ENCODE data around the gene UFC1. TPM values are rescaled to one million over a fixed set of nuclear protein-coding genes. Genes with fewer than 3 reads are reported as not detected.

Gene UFC1
- total RNA-seq, 4 donors from 2014 or later: 42.0 to 100 (median 82.5) TPM

DNA sequence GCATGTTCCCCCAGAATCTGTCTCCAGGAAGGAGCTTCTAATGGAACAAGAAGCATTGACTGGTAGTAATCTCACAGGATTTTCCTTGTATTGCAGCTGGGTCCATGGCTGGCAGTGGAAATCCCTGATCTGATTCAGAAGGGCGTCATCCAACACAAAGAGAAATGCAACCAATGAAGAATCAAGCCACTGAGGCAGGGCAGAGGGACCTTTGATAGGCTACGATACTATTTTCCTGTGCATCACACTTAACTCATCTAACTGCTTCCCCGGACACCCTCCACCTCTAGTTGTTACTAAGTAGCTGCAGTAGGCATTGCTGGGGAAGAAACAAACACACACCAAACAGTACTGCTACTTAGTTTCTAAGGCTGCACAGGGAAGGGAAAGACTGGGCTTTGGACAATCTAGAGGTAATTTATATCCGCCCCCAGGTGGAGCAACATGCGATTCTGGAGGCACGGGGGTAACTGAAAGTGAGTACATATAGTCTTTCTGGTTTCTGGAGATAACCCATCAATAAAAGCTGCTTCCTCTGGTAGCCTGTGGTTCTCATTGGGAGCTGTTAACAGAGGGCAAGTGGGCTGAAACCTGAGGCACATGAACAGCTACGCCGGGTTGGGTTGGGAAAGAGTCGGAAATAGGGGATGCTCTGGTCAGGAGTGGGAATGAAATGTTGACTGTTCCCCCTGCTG, 4.7 kb downstream of the UFC1 start:
- intact Hi-C loops (cut with DNase I; ENCODE audit: low total_unique reads): no loop called here
- WGBS, 2 donors: 57 to 70% methylated on average over 9 of the region's 9 CpGs
- DNase-seq (ENCODE audit: low spot score in 2 of 2): no peak
- no peak for TF ChIP-seq POLR2A (IDR thresholded peaks at IDR 0.05)
- TF ChIP-seq, protein P1, sequence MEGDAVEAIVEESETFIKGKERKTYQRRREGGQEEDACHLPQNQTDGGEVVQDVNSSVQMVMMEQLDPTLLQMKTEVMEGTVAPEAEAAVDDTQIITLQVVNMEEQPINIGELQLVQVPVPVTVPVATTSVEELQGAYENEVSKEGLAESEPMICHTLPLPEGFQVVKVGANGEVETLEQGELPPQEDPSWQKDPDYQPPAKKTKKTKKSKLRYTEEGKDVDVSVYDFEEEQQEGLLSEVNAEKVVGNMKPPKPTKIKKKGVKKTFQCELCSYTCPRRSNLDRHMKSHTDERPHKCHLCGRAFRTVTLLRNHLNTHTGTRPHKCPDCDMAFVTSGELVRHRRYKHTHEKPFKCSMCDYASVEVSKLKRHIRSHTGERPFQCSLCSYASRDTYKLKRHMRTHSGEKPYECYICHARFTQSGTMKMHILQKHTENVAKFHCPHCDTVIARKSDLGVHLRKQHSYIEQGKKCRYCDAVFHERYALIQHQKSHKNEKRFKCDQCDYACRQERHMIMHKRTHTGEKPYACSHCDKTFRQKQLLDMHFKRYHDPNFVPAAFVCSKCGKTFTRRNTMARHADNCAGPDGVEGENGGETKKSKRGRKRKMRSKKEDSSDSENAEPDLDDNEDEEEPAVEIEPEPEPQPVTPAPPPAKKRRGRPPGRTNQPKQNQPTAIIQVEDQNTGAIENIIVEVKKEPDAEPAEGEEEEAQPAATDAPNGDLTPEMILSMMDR (IDR thresholded peaks at IDR 0.05): no peak
- H3K4me3 ChIP-seq (ENCODE audit: low read depth, poor library complexity, severe bottlenecking): no peak overlapping the region

DNA sequence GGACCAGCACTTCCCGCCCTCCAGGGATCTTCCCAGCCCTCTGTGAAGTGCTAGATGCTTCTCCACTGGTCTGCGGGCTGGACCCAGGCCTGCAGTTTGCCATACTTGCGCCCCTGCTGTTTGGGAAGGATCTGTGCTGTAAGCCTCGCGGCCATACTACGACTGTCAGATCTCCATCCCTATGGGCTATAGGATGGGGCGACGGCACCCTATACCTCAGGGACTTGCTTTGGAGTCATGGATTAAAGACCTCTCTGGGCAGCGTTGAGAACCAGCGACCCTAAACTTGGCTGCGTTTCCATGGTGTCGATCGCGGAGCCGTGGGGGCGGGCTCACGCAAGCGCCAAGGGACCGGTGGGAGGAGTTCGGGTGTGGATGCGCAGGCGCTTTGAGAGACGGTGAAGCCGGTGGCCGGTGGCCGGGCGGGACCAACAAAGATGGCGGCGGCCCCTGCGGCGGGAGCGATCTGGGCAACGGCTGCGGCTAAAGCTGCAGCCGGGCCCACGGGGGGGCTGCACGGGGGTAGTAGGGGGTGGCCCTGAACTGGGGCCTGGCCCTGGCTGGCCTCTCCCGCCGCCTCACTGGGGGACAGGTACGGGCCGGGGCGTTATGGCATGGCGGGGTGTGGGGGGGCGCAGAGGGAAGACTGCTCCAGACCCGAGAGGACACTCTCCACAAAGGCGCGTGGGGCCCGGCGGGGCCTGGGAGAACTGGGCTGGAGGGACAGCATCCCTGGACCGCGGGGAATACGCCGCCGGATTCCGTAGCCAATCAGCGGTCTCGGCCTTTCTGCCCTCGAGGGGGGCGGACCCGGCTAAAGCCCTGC, 5.5 kb downstream of the UFC1 start, which contains the start of gene USP21:
TSS of gene USP21 (plus strand) at position 414 of the 826 bp plus-strand sequence. CDS start 1,141 bp downstream, outside the sequence.
- intact Hi-C loops (cut with DNase I; ENCODE audit: low total_unique reads): no loop called here
- H3K4me3 ChIP-seq (ENCODE audit: low read depth, poor library complexity, severe bottlenecking): peak within 1 kb of the TSS; percentile 98
- no peak for TF ChIP-seq POLR2A (IDR thresholded peaks at IDR 0.05)
- TF ChIP-seq, protein P1 (IDR thresholded peaks at IDR 0.05): no peak
- WGBS, 2 donors: 1 to 3% methylated on average over 27 to 55 of the region's 60 CpGs
- DNase-seq (ENCODE audit: low spot score in 2 of 2): peak; percentile 91 to 99

DNA sequence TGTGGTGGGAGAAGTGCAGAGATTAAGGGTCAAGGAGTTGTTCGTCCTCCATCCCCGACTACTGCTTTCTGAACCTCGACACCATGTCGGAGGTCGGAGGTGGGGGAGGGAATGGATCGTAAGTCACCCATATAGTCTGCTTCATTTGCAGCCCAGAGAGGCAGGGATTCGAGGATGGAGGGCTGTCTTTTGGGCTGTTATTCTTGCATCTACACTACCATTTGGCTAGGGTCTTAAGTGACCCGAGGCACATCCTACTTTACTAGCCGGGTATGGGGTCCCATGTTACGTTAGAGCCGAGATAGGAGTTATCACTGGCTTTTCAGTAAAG, 6.1 kb downstream of the UFC1 start:
- intact Hi-C loops (cut with DNase I; ENCODE audit: low total_unique reads): no loop called here
- DNase-seq (ENCODE audit: low spot score in 2 of 2): no peak
- 5 to 11% methylated on average over 11 of the region's 11 CpGs for WGBS, 2 donors

DNA sequence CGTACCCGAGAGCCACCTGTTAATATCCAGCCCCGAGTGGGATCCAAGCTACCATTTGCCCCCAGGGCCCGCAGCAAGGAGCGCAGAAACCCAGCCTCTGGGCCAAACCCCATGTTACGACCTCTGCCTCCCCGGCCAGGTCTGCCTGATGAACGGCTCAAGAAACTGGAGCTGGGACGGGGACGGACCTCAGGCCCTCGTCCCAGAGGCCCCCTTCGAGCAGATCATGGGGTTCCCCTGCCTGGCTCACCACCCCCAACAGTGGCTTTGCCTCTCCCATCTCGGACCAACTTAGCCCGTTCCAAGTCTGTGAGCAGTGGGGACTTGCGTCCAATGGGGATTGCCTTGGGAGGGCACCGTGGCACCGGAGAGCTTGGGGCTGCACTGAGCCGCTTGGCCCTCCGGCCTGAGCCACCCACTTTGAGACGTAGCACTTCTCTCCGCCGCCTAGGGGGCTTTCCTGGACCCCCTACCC, 6.9 kb downstream of the UFC1 start:
- intact Hi-C loops (cut with DNase I; ENCODE audit: low total_unique reads): no loop called here
- no peak for DNase-seq (ENCODE audit: low spot score in 2 of 2)
- H3K4me3 ChIP-seq (ENCODE audit: low read depth, poor library complexity, severe bottlenecking): no peak overlapping the region
- whole genome bisulfite sequencing, 2 donors: 91 to 92% methylated on average over 22 of the region's 22 CpGs
- no peak for TF ChIP-seq POLR2A (IDR thresholded peaks at IDR 0.05)
- TF ChIP-seq, protein P1 (IDR thresholded peaks at IDR 0.05): no peak

More for the DNA sequence above, 6.1 kb downstream of the UFC1 start:
- peak overlapping the region; percentile 98 for H3K4me3 ChIP-seq (ENCODE audit: low read depth, poor library complexity, severe bottlenecking)
- TF ChIP-seq POLR2A (IDR thresholded peaks at IDR 0.05): no peak
- TF ChIP-seq, protein P1 (IDR thresholded peaks at IDR 0.05): no peak

DNA sequence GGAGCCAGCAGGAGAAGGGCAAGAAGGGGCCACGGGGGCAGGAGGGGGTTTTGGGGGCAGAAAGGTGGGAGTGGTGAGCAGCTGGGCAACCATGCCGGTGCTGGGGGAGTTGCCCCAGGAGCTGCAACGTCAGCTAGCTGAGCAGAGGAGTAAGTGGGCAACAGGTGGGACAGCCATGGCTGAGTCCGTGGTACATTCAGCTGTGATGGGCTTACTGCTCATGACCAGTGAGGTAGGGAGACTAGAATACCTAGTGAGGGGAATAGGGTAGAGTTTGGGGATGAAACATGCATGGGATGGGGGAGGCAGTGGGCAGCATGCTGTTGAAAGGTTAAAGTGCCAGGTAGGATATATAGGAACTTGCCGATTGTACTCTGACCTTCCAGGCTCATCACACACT, 7.9 kb downstream of the UFC1 start:
- TF ChIP-seq, protein P1 (IDR thresholded peaks at IDR 0.05): no peak
- TF ChIP-seq POLR2A (IDR thresholded peaks at IDR 0.05): no peak
- intact Hi-C loops (cut with DNase I; ENCODE audit: low total_unique reads): no loop called here
- no peak for DNase-seq (ENCODE audit: low spot score in 2 of 2)
- no peak overlapping the region for H3K4me3 ChIP-seq (ENCODE audit: low read depth, poor library complexity, severe bottlenecking)
- WGBS, 2 donors: 81 to 88% methylated on average over 5 of the region's 5 CpGs
